D721Med (cell line): ENCODE results near the gene NHLRC4.

ENCODE experiments used
- DNase-seq: peaks from one replicate; pipeline ENCODE4 v3.0.0; 2011; ENCODE audit warnings: low spot score; ENCODE audit not compliant: insufficient read length
- FAIRE-seq: peaks from 2 replicates; lab custom pipeline; 2011; peaks lifted over from hg19 to GRCh38; lab: Jason Lieb, UNC
- CTCF ChIP-seq: IDR thresholded peaks from 2 replicates; pipeline ENCODE4 v1.5.1; 2012; ENCODE audit warnings: mild to moderate bottlenecking, control low read depth; ENCODE audit not compliant: insufficient read depth; ENCODE audit errors: missing control alignments

Gene NHLRC4

DNA sequence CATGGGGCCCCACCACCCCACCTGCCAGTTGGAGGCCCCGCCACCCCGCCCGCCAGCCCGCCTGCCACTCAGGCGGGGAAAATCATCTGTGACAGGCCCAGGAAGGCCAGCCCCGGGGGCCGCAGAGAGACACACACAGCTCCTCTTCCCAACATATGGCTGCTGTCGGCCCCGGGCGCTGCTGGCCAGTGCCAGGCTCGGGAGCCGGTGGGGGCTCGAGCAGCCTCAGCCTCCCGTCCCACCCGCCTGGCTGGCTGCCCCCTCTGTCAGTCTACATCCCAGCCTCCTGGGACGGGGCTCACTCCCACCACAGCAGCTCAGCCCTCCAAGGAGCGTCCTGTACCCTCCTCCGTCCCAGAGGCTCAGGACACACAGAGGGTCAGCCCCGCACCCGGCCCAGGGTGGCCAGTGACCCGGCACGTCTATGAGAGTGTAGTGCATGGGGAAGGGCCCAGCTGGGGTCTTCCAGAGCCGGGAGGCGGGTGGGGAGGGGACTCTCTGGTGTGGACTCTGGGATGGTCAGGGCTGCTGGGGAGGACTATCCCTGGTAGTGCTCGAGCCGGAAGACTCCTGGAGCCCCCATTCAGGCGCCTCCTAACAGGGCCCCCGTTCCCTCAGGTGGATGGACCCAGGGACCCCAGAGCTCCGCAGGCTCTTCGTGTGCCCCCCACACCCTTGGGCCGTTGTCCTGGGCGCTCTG is 10.2 kb upstream of the NHLRC4 start:
- FAIRE-seq, result no peak

GRCh38 chr16:557463-558297 is 9.1 kb upstream of the NHLRC4 start:
- FAIRE-seq (no peak), DNase-seq (no peak)
- TF ChIP-seq CTCF, result no peak

More for the DNA sequence above, 10.2 kb upstream of the NHLRC4 start:
- DNase-seq, result no peak
- TF ChIP-seq CTCF, result no peak

GRCh38 chr16:558298-559020 is 8.3 kb upstream of the NHLRC4 start:
- FAIRE-seq (no peak), DNase-seq (no peak)
- no peak for TF ChIP-seq CTCF

- FAIRE-seq, result no peak
- no peak for TF ChIP-seq CTCF
- DNase-seq, result no peak
These were observed 7.8 kb upstream of the NHLRC4 start for GRCh38 chr16:559021-559380.

GRCh38 chr16:559411-560203 is 7.2 kb upstream of the NHLRC4 start:
- no peak for DNase-seq
- no peak for FAIRE-seq
- TF ChIP-seq CTCF, result no peak

DNA sequence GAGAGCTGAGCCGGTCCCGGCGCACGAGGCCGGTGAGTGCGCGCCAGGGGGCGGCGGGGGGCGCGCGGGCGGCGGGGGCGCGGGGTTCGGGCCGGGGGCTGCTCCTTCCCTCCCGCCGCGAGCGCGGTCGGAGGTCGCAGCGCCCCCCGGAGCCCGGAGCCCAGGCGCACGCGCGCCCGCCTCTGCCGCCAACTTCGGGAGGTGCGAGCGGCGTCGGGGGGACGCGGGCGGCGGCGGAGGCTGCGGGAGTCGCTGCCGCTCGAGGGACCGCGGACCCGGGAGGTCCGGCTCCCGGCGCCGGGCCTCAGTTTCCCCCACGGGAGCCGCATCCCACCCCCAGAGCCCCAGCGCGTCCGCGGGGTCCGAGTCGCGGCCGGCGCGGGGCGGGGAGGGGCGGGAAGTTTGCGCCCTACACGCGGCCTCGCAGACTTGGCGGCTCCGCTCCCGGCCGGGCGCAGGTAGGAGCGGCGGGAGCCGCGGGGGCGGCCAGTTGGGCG is 6.6 kb upstream of the NHLRC4 start, which contains the start of gene PRR35:
PRR35 (plus strand) TSS at position 191 of the 497 bp plus-strand sequence. CDS start 2,901 bp downstream, outside the sequence.
- FAIRE-seq (no peak), DNase-seq (no peak)
- no peak for TF ChIP-seq CTCF
